ENCODE results near the gene UBE4B.
"Not testable (repeated sequence)": the region's sequence is repeated elsewhere in the genome, so short reads cannot be mapped to it uniquely, and the experiment has no call there.

The UBE4B gene

DNA sequence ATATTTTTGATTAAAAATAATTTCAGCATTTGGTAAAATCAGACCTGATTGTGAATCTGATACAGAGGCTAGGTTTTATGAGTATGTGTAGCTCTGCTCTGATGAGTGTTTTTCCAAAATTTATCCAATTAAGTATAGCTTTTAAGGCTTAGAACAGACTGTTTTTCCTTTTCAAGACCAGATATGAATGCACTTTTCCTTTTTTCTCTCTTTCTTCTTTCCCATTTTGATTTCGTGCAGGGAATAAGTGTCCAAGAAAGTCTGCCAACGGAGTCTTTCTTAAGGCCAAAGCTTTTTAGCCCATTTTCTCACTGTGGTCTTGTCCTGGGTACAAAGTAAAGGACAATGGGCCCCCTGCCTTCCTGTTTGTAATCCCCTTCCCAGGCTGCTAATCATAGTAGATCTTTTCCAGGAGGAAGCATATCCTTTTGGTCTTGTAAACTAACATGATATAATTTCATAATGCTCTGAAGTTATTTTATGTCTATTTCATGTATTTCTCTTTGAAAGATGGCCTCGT is 180.5 kb downstream of the UBE4B start:
- no peak for DNase-seq

DNA sequence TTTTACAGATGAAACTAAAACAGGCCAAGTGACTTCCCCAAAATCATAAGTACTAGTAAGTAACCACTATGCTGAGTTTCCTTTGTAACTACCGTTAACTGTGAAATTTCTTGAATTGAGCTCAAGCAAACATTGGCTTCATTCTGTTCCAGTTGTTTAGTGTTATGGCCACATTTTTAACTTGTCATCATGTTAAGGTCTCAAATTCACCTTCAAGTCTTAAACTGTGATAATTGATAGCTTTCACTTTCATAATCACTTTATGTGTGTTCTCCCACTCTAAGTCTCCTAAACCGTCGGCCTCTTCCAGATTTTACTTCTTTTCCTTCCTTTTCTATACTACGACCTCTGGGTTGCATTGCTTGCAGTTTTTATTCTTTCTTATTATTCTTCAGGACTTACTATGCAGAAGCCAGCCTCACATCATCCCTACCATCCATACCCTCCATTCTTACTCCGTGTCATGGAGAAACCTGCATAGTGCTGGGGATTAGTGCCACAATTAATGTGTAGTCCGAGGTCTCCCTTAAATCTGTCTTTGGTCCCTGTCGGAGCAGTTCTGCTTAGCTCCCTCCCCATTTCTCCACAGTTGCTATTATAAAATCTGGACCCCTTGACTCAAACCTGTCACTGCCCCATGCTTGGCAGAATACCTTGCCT is 183.5 kb downstream of the UBE4B start:
- DNase-seq = no peak

DNA sequence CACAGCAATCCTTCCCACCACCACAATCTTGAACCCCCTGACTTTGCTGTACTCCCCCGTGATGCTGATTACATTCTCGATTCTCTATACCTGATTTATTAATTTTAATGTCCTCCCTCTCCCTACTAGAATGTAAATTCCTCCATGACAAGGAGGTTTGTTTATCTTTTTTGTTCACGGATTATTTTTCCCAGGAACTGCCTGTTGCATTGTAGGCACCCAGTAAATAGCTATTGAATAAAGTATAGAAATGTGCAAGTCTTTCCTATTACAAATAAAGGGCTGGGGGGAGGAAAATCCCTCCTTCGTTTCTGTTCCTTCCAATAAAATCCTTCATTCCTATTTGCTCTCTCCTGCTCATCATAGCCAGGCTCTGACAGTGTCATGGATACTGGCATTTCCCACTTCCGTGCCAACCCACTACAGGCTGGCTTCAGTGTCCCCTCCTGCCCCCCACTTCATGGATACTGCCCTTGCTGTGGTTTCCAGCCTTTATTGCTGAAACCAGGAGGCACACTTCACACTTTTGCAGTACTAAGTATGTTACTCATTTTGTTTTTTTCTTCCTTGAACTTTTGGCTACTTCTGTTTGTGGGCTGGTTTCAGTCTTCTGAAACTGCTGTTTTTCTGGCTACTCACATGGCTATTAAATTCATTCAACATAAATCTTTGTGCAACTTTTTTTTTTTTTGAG is 185.1 kb downstream of the UBE4B start:
- DNase-seq = no peak

DNA sequence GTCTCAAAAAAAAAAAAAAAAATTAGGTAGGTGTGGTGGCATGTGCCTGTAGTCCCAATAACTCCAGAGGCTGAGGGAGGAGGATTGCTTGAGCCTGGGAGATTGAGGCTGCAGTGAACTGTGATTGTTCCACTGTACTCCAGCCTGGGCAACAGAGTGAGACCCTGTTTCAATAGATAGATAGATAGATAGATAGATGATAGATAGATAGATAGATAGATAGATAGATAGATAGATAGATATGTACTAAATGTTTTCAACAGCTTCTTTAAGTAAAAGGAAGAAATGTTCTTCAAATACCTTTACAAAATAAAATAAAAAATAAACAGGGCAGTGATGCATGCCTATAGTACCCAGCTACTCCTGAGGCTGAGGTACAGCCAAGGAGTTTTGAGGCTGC is 187.4 kb downstream of the UBE4B start:
- no peak for DNase-seq

DNA sequence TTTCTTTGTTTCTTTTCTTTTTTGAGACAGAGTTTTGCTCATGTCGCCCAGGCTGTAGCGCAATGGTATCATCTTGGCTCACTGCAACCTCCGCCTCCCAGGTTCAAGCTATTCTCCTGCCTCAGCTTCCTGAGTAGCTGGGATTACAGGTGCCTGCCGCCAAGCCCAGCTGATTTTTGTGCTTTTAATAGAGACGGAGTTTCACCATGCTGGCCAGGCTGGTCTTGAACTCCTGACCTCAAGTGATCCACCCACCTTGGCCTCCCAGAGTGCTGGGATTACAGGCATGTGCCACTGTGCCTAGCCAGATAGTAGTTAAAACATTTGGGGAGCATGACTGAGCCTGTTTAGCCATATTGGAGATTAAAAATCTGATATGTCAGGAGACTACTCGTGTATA is 187.9 kb downstream of the UBE4B start:
- not testable (repeated sequence) for DNase-seq

DNA sequence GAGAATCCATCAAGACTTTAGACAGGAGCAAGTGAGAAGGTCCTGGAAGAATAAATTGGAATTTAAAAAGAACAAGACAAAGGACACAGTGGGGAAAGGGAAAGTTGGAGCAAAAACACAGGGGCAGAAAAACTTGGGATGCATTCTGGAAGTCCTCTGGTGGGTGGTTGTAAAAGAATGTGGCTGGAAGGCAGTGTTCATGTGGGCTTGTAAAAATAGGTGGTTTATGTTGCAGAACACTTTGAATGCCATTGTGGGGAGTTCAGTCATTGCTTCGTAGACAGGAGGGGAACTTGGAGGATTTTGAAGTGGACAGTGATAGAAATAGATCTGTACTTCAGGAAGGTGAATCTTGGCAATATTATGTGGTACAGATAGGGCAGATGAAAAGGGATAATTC is 192.8 kb downstream of the UBE4B start:
- DNase-seq = no peak

DNA sequence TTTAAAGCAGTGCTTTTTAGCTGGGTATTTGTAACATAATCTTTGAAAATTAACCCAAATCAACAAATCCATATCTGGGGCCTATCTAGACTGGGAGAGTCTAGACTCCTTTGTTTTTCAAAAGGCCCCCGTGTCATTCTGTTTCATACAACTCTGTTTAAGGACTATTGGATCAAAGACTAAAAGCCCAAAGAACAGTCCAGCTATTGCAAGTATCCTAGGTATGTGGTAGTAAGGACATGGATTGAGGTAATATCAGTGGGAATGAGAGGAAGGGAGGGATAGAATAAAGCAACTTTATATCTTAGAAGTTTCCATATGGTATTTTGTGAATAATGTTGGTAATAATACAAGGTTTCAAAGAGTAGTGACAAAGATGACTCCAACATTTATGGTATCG is 195.8 kb downstream of the UBE4B start:
- DNase-seq = no peak

DNA sequence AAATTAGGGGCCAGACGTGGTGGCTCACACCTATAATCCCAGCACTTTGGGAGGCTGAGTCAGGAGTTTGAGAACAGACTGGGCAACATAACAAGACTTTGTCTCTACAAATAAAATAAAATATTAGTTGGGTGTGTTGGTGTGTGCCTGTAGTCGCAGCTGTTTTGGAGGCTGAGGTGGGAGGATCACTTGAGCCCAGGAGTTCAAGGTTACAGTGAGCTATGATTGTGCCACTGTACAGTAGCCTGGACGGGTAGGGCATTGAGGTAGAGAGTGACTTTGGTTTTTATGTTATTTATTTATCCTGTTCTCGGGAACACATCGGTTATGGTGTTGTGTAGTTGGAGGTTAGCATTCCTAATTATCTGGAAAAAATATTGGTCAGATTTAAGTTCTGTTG is 197.1 kb downstream of the UBE4B start:
- no peak for DNase-seq

Data from NCI-H226 (cell line).